ENCODE measurements around the gene MAN1A1.
A peak's percentile ranks its signal among the peaks of the same experiment; 100 is the strongest.
"Not testable (repeated sequence)": the region's sequence is repeated elsewhere in the genome, so short reads cannot be mapped to it uniquely, and the experiment has no call there.

MAN1A1 gene

DNA sequence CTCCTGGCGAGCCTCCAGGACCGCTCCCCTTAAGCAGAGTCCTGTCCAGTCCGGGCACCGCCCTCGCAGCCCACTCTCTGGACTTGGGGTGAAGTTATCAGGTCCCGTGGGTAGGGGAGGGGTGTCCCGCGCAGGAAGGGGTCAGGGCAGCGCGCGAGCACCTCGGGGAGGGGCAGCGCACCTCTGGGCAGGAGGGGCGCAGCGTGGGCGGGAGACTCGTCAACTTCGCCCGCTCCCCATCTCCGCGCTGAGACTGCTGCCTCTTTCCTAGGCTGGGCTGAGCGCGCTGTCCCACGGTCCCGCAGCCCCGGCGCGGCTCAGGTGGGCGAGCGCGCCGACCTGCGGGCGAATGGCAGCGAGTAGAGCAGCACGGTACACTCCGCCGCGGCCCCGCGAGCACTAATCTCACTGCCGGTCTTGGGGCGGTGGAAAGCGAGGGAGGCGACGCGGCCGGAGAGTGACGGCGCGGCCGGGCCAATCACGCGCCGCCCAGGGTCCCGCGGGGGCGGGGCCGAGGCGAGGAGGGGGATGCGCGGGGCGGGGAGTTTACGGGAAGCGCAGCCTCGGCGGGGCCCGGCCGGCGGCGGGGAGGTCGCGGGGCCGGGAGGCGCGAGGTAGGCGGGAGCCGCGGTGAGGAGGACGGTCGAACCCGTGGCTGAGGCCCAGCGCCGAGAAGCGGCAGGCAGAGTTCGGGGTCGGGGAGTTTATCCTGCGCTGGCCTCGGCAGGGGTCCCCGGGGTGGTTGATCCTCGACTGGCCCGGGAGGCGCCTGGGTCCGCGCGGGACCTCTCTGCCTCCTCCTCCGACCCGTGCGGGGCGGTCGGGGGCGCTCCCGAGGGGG is at the start of gene MAN1A1:
TSS of gene MAN1A1 (minus strand) at position 401 of the 841 bp plus-strand sequence. CDS start 696 bp downstream, outside the sequence.
- DNase-seq (ENCODE audit: low read depth in 2 of 2), result peak; percentile 81 to 83

DNA sequence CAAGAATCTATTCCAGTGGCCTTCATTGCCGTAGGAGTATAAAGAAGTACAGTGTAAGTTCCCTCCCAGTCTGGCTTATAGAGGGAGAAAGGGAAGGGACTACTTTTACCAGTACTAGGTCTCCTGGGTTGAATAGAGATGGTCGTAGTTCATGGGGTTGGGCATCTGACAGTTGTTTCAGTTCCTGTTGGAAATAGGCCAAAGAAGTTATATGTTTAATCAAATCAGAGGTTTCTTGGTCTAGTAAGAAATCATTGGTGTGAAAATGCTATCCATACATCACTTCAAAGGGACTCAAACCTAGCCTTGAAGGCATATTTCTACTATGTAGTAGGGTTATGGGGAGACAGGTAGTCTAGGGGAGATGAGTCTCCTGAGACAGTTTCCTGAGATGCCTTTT is 45.6 kb upstream of the MAN1A1 start:
- no peak for DNase-seq (ENCODE audit: low read depth in 2 of 2)

DNA sequence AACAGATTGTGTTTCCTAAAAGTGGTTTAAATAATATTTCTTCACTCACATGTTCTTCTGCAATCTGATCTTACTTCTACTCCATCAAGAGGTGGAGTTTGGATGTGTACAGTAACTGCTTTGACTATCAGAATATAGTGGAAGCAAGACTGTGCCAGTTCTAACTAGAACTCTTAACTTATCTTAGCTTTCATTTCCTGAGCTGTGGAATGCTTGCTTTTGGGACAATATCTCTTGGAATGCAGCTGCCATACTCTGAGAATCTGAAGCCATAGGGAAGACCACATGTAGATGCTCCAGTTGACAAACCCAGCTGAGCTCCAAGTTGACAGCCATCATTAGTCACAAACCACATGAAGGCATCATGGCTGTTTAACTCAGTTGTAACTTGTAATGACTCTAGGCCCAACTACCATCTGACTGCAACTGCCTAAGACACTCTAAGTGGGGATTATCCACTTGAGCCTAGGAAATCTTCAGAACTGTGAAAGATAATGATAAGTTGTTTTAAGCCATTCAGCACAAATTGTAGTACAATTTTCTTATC is 40.8 kb upstream of the MAN1A1 start:
- no peak for DNase-seq (ENCODE audit: low read depth in 2 of 2)

DNA sequence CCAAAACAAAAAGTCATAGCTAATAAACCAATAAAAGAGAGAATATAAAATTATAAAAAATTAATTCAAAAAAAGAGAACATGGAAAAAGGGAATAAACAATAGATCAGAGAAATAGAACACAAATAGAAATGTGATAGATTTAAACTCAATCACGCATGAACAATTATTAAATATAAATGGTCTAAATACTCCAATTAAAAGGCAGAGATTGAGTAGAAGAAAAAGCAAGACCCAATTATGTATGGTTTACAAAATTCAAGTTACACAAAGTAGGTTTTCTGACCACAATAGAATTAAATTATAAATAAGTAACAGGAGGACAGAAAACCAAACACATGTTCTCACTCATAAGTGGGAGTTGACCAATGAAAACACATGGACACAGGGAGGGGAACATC is 36.4 kb upstream of the MAN1A1 start:
- no peak for DNase-seq (ENCODE audit: low read depth in 2 of 2)

DNA sequence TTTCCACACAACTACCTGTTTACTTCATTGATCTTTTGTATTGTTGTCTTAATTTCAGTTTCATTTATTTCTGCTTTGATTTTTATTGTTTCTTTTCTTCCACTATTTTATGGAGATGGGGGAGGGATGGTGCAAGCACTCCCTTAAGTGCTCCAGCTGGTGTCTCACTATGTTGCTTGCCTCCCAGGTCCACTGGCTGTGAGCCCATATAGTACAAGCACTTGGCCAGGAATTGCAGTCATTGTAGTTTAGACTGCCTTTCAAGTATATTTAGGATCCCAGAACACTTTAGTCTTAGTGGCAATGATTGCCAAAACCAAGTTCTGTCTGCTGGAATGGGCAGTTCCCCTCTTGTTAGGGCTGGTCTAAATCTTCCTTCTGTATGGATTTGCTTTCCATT is 34.9 kb upstream of the MAN1A1 start:
- DNase-seq (ENCODE audit: low read depth in 2 of 2), result no peak

DNA sequence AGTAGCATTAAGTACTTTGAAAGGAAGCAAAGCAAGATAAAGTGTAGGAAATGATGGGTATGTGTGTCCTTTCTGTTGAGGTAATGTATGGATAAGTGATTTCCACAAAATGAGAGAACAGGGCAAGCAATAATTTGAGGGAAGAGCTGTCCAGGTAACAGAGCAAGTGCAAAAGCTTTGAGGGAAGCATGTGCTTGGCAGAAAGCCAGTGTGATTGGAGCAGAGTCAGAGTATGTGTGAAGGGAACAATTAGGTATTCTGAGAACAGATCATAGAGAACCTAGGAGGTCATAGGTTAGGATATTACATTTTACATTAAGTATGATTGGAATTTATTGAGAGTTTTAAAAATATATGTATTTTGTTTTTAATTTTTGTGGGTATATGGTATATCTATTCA is 30.2 kb upstream of the MAN1A1 start:
- no peak for DNase-seq (ENCODE audit: low read depth in 2 of 2)

DNA sequence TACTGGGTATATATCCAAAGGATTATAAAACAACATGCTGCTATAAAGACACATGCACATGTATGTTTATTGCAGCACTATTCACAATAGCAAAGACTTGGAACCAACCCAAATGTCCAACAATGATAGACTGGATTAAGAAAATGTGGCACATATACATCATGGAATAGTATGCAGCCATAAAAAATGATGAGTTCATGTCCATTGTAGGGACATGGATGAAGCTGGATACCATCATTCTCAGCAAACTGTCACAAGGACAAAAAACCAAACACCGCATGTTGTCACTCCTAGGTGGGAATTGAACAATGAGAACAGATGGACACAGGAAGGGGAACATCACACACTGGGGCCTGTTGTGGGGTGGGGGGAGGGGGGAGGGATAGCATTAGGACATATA is 27.5 kb upstream of the MAN1A1 start:
- not testable (repeated sequence) for DNase-seq (ENCODE audit: low read depth in 2 of 2)

DNA sequence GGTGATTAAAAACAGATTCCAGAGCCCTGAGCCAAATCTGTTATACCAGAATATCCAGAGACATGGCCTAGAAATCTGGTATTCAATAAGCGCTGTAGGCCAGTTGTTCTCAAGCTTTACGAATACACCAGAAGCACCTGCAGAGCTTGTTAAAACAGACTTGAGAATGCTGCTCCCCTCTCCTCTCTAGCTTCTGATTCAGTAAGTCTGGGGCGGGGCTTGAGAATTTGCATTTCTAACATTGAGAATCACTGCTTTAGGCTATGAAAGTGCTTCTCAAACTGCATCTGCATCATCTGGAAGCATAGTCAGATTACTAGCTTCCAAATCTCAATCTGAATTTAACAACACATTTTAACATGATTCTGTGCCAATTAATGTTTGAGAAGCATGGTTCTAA is 20.5 kb upstream of the MAN1A1 start:
- no peak for DNase-seq (ENCODE audit: low read depth in 2 of 2)

DNA sequence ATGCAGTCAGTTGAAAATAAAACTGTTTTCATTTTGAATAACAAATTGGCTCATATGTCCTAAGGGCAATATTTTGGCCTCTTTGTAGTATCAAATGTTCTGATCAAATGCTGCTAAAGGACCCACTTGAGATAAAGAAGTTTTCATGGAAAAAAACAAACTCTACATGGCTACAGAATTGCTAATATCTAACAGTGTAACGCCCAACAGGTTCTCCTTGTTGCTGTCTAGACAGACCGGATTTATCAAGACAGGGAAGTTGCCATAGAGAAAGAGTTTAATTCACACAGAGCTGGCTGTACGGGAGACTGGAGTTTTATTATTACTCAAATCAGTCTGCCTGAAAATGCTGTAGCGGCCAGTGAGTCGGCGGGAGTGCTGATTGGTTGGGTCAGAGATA is 19.4 kb upstream of the MAN1A1 start:
- no peak for DNase-seq (ENCODE audit: low read depth in 2 of 2)

DNA sequence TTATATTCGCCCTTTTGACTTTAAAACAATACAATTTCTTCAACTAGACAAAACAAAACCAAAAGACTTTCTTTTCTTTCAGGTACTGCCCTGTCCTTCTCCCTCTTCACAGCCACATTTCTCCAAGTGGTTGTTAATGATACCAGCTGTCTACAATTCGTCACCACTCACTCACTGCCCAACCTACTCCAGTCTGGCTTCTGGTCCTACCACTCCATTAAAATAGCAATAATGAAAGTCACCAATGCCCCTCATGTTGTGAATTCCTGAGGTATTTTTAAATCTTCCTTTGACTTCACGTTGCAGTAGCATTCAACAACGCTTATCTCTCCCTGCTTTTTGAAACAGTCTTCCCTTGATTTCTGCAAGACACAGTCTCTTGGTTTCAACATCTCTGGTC is 11.6 kb upstream of the MAN1A1 start:
- no peak for DNase-seq (ENCODE audit: low read depth in 2 of 2)

DNA sequence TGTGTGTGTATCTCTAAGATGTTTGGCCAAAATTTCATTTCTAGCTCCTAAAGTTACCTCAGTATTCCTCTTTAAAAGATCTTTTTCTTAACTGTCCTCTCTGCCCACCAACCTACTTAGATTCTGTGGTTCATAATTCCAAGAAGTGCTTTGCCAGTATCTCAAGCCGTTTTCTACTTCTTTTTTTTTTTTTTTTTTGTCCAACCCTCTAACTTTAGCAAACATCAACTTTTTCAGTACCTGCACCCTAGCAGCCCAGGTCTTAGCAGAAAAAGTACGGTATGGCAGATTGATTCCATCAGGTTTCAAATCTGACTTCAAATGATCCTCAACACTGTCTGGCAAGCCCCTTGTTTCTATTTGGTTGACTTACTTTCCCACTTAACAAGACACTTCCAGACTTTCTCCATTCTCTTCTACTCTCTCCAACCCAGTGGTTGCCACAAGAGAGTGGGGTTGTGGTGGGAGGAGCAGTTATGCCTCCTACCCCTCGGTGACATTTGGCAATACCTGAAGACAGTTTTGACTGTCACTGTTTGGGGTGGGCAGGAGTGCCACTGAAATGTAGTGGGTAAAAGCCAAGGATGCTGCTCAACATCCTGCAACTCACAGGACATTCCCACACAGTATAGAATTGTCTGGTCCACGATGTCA is 10.8 kb upstream of the MAN1A1 start:
- no peak for DNase-seq (ENCODE audit: low read depth in 2 of 2)

DNA sequence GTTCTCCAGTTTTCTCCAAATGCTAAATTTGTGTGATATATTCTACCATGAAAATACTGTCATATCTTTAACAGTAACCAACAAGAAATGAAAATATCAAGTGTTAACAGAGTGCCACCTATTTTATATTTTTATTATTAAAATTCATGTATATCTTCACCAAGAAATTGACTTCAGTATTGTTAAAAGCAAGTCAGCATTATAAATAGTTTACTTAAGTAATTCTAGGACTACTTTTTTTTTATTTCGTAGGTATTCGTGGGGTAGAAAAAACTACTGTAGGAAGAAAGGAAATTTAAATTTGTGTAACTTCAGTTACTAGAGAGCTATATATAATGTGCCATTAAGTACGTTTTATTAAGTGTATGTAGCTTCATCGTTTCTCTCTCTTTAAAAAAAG is 6.3 kb upstream of the MAN1A1 start:
- DNase-seq (ENCODE audit: low read depth in 2 of 2), result no peak

DNA sequence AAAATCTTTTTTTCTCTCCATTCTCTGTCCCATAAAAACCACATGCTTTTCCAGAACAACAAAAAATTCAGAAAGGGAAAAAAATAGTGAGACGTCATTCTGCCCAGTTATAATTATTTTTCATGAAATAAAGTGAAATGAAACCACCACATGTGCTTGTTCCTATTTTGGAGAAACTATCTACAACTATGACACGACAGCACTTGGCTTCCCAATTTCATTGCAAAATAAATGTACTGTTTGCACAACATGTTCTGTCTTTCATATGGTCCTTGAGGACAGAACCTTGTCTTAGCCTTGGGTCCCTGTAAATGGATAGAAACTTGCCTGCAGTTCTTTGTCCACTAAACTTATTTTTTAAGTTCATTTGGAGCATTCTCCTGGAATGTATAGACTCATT is 5.6 kb upstream of the MAN1A1 start:
- DNase-seq (ENCODE audit: low read depth in 2 of 2), result no peak

DNA sequence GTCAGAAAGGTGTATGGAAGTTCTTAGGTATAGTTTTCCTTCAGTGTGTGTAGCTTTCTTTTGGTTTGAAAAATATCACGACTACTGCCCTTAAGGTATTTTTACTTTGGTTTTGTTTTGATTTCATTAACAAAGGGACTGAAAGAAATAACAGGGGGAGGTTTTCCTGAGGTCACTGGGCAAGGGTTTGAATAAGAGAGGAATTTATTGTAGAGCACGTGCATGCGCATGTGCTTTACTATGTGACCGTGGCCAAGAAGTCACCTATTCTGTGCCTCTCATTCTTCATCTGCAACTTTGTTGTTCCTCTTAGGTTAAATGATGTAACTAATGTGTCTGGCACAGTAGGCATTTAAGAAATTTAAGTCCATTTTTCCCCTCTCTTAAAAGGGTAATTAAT is 4.1 kb upstream of the MAN1A1 start:
- DNase-seq (ENCODE audit: low read depth in 2 of 2), result no peak

DNA sequence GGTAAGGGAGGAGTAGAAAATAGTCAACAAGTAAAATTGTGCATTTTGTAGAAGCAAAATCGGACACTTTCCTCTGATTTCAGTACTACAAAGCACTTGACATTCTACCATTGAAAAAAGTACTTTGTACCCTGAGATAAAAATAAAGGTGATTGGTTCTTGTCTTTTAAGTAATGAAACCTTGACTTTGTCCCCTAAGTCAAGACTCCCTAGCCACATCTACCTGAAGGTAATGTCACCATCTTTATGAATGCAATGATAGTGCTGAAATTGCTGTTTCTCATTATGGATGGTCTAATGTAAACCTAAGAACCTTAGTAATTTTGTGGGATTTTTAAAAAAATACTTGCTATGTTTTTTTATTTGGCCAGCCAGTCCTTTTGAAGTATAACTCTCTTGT is 2.4 kb upstream of the MAN1A1 start:
- no peak for DNase-seq (ENCODE audit: low read depth in 2 of 2)

DNA sequence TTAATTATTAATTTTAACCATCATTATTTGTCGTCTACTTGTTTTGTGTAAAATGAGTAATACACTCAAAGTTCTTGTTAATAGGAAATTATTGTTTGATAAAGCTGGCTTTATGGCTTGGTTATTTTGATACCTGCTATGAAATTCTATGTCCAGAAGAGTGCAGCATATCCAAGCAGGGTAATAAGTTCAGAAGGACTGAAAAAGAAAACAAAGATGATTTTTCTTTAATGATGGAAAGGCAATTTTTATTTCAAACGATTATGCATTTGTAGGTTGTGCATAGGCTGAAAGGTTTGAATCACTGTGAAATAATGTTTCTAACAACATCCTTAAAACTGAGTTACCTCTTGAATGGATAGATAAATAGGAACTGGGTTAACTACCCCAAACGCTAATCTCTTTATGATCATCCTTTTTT is 1.4 kb upstream of the MAN1A1 start:
- no peak for DNase-seq (ENCODE audit: low read depth in 2 of 2)

DNA sequence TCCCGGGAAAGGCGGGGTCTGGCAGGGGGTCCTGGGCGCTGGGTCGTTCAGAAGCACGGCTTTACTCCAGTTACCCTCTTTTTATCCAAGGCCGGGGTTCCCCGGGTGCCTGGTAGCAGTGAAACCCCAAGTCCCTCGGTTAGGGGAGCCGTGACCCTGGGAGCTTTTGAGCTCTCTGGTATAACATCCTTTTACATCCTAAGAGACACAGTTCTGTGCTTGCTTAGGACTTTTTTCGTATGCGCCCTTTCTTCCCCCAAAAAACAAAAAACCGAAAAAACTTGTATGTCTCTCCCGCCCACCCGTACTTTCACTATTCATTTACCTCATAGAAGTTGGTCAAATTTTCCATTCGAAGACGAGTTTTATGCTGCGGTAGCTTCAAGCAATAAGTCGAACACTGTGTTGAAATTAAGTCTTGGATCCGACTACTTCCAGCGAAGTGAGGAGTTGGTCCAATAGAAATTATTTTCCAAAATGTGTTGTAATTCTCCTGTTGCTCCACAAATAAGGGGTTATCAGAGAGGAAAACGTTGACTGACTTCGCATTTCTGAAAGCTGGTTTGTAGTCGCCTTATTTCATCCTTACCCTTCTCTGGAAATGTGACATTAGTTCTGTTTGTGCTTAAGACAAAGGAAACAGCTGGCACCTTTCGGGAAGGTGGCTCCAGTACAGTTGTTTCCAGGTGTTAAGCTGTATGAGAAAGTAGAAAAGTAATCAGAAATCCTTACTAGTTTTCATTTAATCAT is 816 bp upstream of the MAN1A1 start:
- peak in 1 of 2 donors; percentile 9 for DNase-seq (ENCODE audit: low read depth in 2 of 2)

DNA sequence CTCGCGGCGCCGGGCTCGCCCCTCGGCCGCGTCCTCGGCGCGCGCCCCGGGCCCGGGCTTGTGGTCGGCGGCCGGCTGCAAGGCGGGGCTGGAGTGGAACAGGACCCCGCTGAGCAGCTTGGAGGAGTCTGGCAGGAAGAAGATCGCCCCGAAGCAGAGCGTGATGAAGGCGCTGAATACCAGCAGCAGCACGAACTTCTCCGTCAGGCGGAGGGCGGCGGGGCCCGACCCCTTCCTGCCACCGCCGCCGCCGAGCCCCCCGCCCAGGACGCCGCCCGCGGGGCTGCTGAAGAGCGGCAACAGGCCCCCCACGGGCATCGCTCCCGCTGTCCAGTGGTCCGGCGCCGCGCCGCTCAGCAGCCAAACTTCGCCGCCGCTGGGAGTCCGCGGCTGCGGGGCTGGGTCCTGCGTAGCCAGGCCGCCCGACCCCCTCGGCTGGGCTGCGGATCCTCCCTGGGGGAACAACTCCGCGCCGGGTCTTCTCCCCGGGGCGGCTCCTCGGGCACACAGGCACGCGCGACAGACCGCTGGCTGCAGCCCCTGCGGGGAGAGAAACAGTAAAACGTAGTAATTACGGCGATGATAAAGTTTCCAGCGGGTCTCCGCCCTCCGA is 707 bp downstream of the MAN1A1 start:
- no peak for DNase-seq (ENCODE audit: low read depth in 2 of 2)

DNA sequence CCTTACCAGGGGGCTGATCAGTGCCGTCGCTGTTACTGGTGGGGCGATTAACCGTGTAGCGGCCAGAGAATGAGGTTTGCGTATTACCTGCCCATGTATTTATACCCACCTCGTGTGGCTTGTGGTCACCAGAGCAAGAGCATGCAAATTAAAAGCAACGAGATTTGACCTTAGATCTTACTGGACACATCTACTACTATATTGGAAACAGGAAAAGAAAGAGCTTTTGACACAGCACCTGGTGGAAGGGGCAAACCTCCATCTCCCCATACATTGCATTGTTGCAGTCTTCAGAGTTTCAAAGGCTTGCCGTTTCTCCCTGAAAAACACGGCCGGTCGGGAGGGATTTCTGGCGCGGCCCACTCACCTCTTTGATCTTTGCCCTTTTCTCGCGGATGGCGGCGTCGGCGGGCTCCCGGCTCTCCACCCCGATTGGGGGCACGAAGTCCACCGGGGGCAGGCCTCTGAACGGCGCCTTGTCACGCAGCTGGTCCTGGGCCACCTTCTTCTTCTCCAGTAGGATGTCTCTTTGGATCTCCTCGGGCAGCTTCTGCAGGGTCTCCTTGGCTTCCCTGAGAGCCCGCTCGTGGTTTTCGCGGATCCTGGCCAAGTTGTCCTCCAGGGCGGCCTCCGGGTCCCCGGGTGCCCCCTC is 1.3 kb downstream of the MAN1A1 start:
- DNase-seq (ENCODE audit: low read depth in 2 of 2), result peak in 1 of 2 donors; percentile 16

DNA sequence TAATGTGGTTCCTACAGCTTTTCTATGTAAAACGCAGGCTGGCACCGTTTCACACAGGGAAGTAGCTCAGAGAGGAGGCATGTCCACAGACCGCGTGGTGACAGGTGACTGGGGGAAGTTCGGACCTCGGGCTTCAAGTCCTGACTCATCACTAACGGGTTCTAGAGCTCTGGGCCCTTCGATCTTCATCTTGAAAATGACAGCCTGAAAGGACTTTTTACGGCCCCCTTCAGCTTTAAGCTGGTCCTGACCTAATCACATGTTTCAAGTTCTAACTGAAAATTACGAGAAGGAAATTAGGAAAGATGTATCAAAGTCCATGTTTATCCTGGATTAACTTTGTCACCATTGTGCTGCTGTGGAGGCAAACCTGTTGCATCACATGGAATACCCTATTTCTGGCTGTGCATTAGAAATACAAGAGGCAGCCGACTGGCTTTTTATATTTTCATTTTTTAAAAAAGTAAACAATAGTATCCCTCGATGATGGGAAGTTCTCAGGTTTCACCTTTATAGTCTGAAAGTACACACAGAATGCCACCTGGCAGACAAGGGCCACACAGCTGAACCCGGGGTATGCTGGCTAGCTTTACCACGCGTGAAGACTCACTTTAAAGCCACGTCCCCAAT is 2.0 kb downstream of the MAN1A1 start:
- peak; percentile 2 to 11 for DNase-seq (ENCODE audit: low read depth in 2 of 2)

DNA sequence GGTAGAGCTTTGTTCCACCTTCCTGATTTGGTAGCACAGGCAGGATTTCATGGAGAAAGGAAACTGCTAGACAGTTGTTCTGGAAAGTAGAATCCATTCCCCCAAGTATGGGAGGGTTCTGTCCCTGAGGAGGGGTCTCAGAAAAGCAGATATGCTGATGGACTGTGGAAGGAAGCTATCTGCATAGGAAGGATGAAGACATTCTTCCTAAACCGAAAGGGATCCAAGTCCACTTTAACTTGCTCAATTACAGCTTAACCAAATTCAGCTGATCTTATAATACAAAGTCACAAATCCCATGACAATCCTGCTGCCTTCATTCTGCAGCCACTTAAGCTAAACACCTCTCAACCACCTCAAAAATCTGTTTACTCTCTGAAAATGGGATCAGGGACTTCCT is 2.6 kb downstream of the MAN1A1 start:
- DNase-seq (ENCODE audit: low read depth in 2 of 2), result no peak
